ENCODE measurements around the gene RAC3.
A peak's percentile ranks its signal among the peaks of the same experiment; 100 is the strongest.

Gene RAC3

DNA sequence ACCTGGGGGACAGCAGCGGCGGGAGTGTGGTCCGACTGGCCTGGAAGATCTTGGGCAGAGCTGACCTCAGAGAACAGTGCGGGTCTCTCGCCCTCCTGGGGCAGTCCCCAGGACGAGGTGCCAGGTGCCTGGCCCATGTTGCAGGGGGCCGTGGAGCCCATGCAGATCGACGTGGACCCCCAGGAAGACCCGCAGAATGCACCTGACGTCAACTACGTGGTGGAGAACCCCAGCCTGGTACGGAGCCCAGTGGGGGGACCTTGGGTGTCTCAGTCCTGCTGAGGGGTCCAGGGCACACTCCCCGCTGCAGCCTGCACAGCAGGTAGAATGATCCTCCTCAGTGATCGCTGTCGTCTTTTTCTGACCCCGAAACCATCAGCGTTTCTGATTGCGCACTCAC, 21.7 kb downstream of the RAC3 start:
- Histone ChIP-seq H3K79me1 (ENCODE audit: low read depth, low read length) (peaks cover 21% of the 10 kb centered on the region), H3K9ac (ENCODE audit: low read depth, low read length, poor library complexity) (no peak overlapping the region), H2BK120ac (ENCODE audit: low read depth, low read length) (no peak overlapping the region), H3K27me3 (ENCODE audit: control insufficient read depth in 3 of 3, insufficient read depth in 3 of 3, low read depth in 1 of 3, low read length in 3 of 3) (no peaks in the 10 kb centered on the region), H4K91ac (ENCODE audit: low read depth, low read length, poor library complexity) (no peak overlapping the region), H3K23ac (ENCODE audit: low read depth, low read length, poor library complexity) (peak overlapping the region; percentile 3), H2BK15ac (ENCODE audit: low read length) (no peak overlapping the region), H3K36me3 (replicated peaks in 1 of 2; ENCODE audit: control insufficient read depth in 2 of 2, insufficient read depth in 2 of 2, low read length in 2 of 2) (peaks cover 58 to 68% of the 10 kb centered on the region in 2 donors), H3K4ac (ENCODE audit: low read length) (no peak overlapping the region), H3K4me1 (ENCODE audit: control insufficient read depth in 2 of 2, insufficient read depth in 1 of 2, low read depth in 1 of 2, low read length in 2 of 2) (peaks cover 7% of the 10 kb centered on the region in 2 donors), H3K4me3 (ENCODE audit: low read length in 2 of 2) (peak overlapping the region in 1 of 2 donors; percentile 98), H2AFZ (ENCODE audit: low read length) (no peak overlapping the region), H3K18ac (ENCODE audit: low read length) (no peak overlapping the region), H2AK5ac (ENCODE audit: low read depth, low read length) (no peak overlapping the region), H3K14ac (ENCODE audit: low read length) (no peak overlapping the region), H4K8ac (ENCODE audit: low read depth, low read length) (no peak overlapping the region), H2BK5ac (ENCODE audit: low read length) (no peak overlapping the region), H3K9me3 (replicated peaks in 1 of 2; ENCODE audit: control insufficient read depth in 2 of 2, insufficient read depth in 1 of 2, low read depth in 1 of 2, low read length in 2 of 2) (no peaks in the 10 kb centered on the region), H2BK12ac (ENCODE audit: low read length) (no peak overlapping the region), H3K27ac (replicated peaks; ENCODE audit: low read length) (no peak overlapping the region), H3K4me2 (ENCODE audit: insufficient read depth, low read length, poor library complexity, severe bottlenecking) (peak overlapping the region; percentile 18)
- DNase-seq (ENCODE audit: low spot score) = no peak
- WGBS, 2 donors (ENCODE audit: extremely low coverage in 2 of 2, insufficient read length in 2 of 2, insufficient replicate concordance in 1 of 2) = no CpG with 5 or more reads among the region's 19 CpGs

DNA sequence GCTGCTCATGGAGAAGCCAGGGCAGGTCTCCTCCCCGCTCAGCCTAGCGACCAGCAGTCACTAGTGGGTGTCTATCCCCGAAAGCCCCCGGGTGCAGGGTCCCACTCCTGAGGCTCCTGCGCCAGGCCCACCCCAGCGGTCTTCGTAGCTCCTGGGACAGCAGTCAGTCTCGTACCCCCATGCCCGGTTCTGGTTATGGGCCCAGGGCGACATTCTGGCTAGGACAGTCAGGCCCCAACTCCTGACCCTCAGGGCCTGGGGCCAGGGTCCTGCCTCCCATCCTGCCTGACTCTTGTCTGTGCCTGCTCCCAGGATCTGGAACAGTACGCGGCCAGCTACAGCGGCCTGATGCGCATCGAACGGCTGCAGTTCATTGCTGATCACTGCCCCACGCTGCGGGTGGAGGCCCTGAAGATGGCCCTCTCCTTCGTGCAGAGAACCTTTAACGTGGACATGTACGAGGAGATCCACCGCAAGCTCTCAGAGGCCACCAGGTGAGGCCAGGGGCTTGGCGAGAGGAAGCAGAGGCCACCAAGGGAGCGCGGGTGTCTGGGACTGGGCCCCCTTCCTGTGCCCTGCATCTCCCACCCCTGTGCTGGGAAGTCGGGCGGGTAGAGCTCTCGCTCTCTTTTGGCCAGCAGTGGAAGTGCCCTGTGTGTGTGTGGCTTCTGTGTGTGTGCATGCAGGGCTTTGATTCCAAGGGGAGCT, 22.2 kb downstream of the RAC3 start:
- H2BK120ac ChIP-seq (ENCODE audit: low read depth, low read length) = no peak overlapping the region
- no peak for DNase-seq (ENCODE audit: low spot score)
- H3K18ac ChIP-seq (ENCODE audit: low read length) = no peak overlapping the region
- peak overlapping the region; percentile 24 for H2BK5ac ChIP-seq (ENCODE audit: low read length)
- no peak overlapping the region for H4K91ac ChIP-seq (ENCODE audit: low read depth, low read length, poor library complexity)
- H3K79me1 ChIP-seq (ENCODE audit: low read depth, low read length) = peaks cover 22% of the 10 kb centered on the region
- H2AFZ ChIP-seq (ENCODE audit: low read length) = no peak overlapping the region
- H3K4me2 ChIP-seq (ENCODE audit: insufficient read depth, low read length, poor library complexity, severe bottlenecking) = no peak overlapping the region
- H2BK15ac ChIP-seq (ENCODE audit: low read length) = no peak overlapping the region
- no peak overlapping the region for H2BK12ac ChIP-seq (ENCODE audit: low read length)
- peaks cover 7% of the 10 kb centered on the region in 2 donors for H3K4me1 ChIP-seq (ENCODE audit: control insufficient read depth in 2 of 2, insufficient read depth in 1 of 2, low read depth in 1 of 2, low read length in 2 of 2)
- H3K27me3 ChIP-seq (ENCODE audit: control insufficient read depth in 3 of 3, insufficient read depth in 3 of 3, low read depth in 1 of 3, low read length in 3 of 3) = no peaks in the 10 kb centered on the region
- WGBS, 2 donors (ENCODE audit: extremely low coverage in 2 of 2, insufficient read length in 2 of 2, insufficient replicate concordance in 1 of 2) = no CpG with 5 or more reads among the region's 28 CpGs
- H3K14ac ChIP-seq (ENCODE audit: low read length) = peak overlapping the region; percentile 21
- no peak overlapping the region for H2AK5ac ChIP-seq (ENCODE audit: low read depth, low read length)
- no peak overlapping the region for H3K27ac ChIP-seq (replicated peaks; ENCODE audit: low read length)
- no peak overlapping the region for H4K8ac ChIP-seq (ENCODE audit: low read depth, low read length)
- peak overlapping the region; percentile 3 for H3K23ac ChIP-seq (ENCODE audit: low read depth, low read length, poor library complexity)
- peaks cover 59 to 72% of the 10 kb centered on the region in 2 donors for H3K36me3 ChIP-seq (replicated peaks in 1 of 2; ENCODE audit: control insufficient read depth in 2 of 2, insufficient read depth in 2 of 2, low read length in 2 of 2)
- peak overlapping the region in 1 of 2 donors; percentile 98 for H3K4me3 ChIP-seq (ENCODE audit: low read length in 2 of 2)
- no peak overlapping the region for H3K4ac ChIP-seq (ENCODE audit: low read length)
- no peaks in the 10 kb centered on the region for H3K9me3 ChIP-seq (replicated peaks in 1 of 2; ENCODE audit: control insufficient read depth in 2 of 2, insufficient read depth in 1 of 2, low read depth in 1 of 2, low read length in 2 of 2)
- H3K9ac ChIP-seq (ENCODE audit: low read depth, low read length, poor library complexity) = no peak overlapping the region

DNA sequence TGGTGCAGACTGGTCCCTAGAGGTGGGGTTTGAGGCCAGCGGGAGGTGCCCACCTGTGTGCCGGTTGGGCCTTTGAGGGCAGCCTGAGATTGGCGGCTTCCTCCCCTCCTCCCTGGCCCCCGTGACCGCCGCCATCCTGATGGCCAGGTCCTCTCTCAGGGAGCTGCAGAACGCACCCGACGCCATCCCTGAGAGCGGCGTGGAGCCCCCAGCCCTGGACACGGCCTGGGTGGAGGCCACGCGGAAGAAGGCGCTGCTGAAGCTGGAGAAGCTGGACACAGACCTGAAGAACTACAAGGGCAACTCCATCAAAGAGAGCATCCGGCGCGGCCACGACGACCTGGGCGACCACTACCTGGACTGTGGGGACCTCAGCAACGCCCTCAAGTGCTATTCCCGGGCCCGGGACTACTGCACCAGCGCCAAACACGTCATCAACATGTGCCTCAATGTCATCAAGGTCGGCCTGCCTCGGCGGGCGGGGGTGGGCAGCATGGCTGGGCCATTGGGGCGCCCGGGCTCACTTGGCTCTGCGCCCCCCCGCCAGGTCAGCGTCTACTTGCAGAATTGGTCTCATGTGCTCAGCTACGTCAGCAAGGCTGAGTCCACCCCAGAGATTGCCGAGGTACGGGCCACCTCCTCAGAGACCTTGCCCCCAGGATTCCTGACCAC, 23.0 kb downstream of the RAC3 start:
- no peak overlapping the region for H4K91ac ChIP-seq (ENCODE audit: low read depth, low read length, poor library complexity)
- H2BK12ac ChIP-seq (ENCODE audit: low read length) = no peak overlapping the region
- no peak overlapping the region for H3K4me3 ChIP-seq (ENCODE audit: low read length in 2 of 2)
- no peak for DNase-seq (ENCODE audit: low spot score)
- peak overlapping the region; percentile 21 for H3K14ac ChIP-seq (ENCODE audit: low read length)
- no peak overlapping the region for H3K18ac ChIP-seq (ENCODE audit: low read length)
- no peak overlapping the region for H2BK15ac ChIP-seq (ENCODE audit: low read length)
- H2BK120ac ChIP-seq (ENCODE audit: low read depth, low read length) = no peak overlapping the region
- no peaks in the 10 kb centered on the region for H3K27me3 ChIP-seq (ENCODE audit: control insufficient read depth in 3 of 3, insufficient read depth in 3 of 3, low read depth in 1 of 3, low read length in 3 of 3)
- peaks cover 7% of the 10 kb centered on the region in 2 donors for H3K4me1 ChIP-seq (ENCODE audit: control insufficient read depth in 2 of 2, insufficient read depth in 1 of 2, low read depth in 1 of 2, low read length in 2 of 2)
- no peak overlapping the region for H2AK5ac ChIP-seq (ENCODE audit: low read depth, low read length)
- peaks cover 20% of the 10 kb centered on the region for H3K79me1 ChIP-seq (ENCODE audit: low read depth, low read length)
- H3K4me2 ChIP-seq (ENCODE audit: insufficient read depth, low read length, poor library complexity, severe bottlenecking) = no peak overlapping the region
- no peak overlapping the region for H3K4ac ChIP-seq (ENCODE audit: low read length)
- no peak overlapping the region for H3K9ac ChIP-seq (ENCODE audit: low read depth, low read length, poor library complexity)
- H2AFZ ChIP-seq (ENCODE audit: low read length) = no peak overlapping the region
- no peak overlapping the region for H3K27ac ChIP-seq (replicated peaks; ENCODE audit: low read length)
- H3K23ac ChIP-seq (ENCODE audit: low read depth, low read length, poor library complexity) = peak overlapping the region; percentile 73
- no peaks in the 10 kb centered on the region for H3K9me3 ChIP-seq (replicated peaks in 1 of 2; ENCODE audit: control insufficient read depth in 2 of 2, insufficient read depth in 1 of 2, low read depth in 1 of 2, low read length in 2 of 2)
- H3K36me3 ChIP-seq (replicated peaks in 1 of 2; ENCODE audit: control insufficient read depth in 2 of 2, insufficient read depth in 2 of 2, low read length in 2 of 2) = peaks cover 56 to 76% of the 10 kb centered on the region in 2 donors
- no CpG with 5 or more reads among the region's 38 CpGs for WGBS, 2 donors (ENCODE audit: extremely low coverage in 2 of 2, insufficient read length in 2 of 2, insufficient replicate concordance in 1 of 2)
- no peak overlapping the region for H4K8ac ChIP-seq (ENCODE audit: low read depth, low read length)
- H2BK5ac ChIP-seq (ENCODE audit: low read length) = peak overlapping the region; percentile 24
